Astrocyte (in vitro differentiated cells and primary cell): ENCODE data around the gene NUAK1. TPM values are rescaled to one million over a fixed set of nuclear protein-coding genes. Genes with fewer than 3 reads are reported as not detected.
A peak's percentile ranks its signal among the peaks of the same experiment; 100 is the strongest.

Source experiments
- DNase-seq: peaks from one replicate; pipeline ENCODE4 v3.0.0-alpha.2; 2010; ENCODE audit warnings: low read depth
- FAIRE-seq: peaks from 2 replicates; lab custom pipeline; 2011; peaks lifted over from hg19 to GRCh38; lab: Jason Lieb, UNC
- H2AFZ ChIP-seq: 2 replicates; pipeline ENCODE4 v1.6.0; 2012; ENCODE audit warnings: low read depth, low read length, inconsistent platforms
- H3K27ac ChIP-seq: 2 replicates; pipeline ENCODE4 v1.5.1; 2011; ENCODE audit warnings: low read depth, low read length, inconsistent platforms
- H3K27me3 ChIP-seq: 2 replicates; pipeline ENCODE4 v1.6.0; 2011; ENCODE audit warnings: low read length, inconsistent platforms; ENCODE audit not compliant: insufficient read depth
- H3K36me3 ChIP-seq: 2 replicates; pipeline ENCODE4 v1.5.1; 2011; ENCODE audit warnings: low read length, inconsistent platforms; ENCODE audit not compliant: insufficient read depth
- H3K4me1 ChIP-seq: 2 replicates; pipeline ENCODE4 v1.5.1; 2011; ENCODE audit warnings: low read length, inconsistent platforms; ENCODE audit not compliant: insufficient read depth
- H3K4me2 ChIP-seq: 2 replicates; pipeline ENCODE4 v1.6.0; 2012; ENCODE audit warnings: low read length, inconsistent platforms
- H3K4me3 ChIP-seq: 2 replicates; pipeline ENCODE4 v1.5.1; 2011; ENCODE audit warnings: low read depth, mild to moderate bottlenecking, low read length, inconsistent platforms; ENCODE audit not compliant: insufficient read depth
- H3K79me2 ChIP-seq: 2 replicates; pipeline ENCODE4 v1.6.0; 2012; ENCODE audit warnings: mild to moderate bottlenecking, low read length, inconsistent platforms; ENCODE audit not compliant: insufficient read depth
- H3K9ac ChIP-seq: 2 replicates; pipeline ENCODE4 v1.6.0; 2012; ENCODE audit warnings: mild to moderate bottlenecking, low read length, inconsistent platforms
- H3K9me3 ChIP-seq: 2 replicates; pipeline ENCODE4 v1.5.1; 2012; ENCODE audit warnings: low read depth, mild to moderate bottlenecking, low read length, inconsistent platforms; ENCODE audit not compliant: insufficient read depth
- H4K20me1 ChIP-seq: 2 replicates; pipeline ENCODE4 v1.6.0; 2012; ENCODE audit warnings: low read length, inconsistent platforms; ENCODE audit not compliant: insufficient read depth
- H3K27ac Mint-ChIP-seq: one replicate; pipeline ENCODE4 v1.8.0; 2021; ENCODE audit warnings: mild to moderate bottlenecking, mixed read lengths; ENCODE audit not compliant: unreplicated experiment
- H3K27me3 Mint-ChIP-seq: one replicate; pipeline ENCODE4 v1.8.0; 2021; ENCODE audit warnings: low read depth, mixed read lengths; ENCODE audit not compliant: unreplicated experiment
- H3K36me3 Mint-ChIP-seq: one replicate; pipeline ENCODE4 v1.8.0; 2021; ENCODE audit warnings: low read depth, mixed read lengths; ENCODE audit not compliant: unreplicated experiment
- H3K4me1 Mint-ChIP-seq: one replicate; pipeline ENCODE4 v1.8.0; 2021; ENCODE audit warnings: low read depth, mixed read lengths; ENCODE audit not compliant: unreplicated experiment
- H3K4me3 Mint-ChIP-seq: one replicate; pipeline ENCODE4 v1.8.0; 2021; ENCODE audit warnings: mild to moderate bottlenecking, moderate library complexity, mixed read lengths; ENCODE audit not compliant: unreplicated experiment
- H3K9me3 Mint-ChIP-seq: one replicate; pipeline ENCODE4 v1.8.0; 2021; ENCODE audit warnings: mild to moderate bottlenecking, mixed read lengths; ENCODE audit not compliant: unreplicated experiment
- CTCF ChIP-seq: IDR thresholded peaks from 2 replicates; pipeline ENCODE4 v1.5.1; 2011; ENCODE audit warnings: low read depth, mild to moderate bottlenecking, inconsistent platforms, low read length, moderate library complexity; ENCODE audit not compliant: insufficient read depth
- EZH2 ChIP-seq: IDR thresholded peaks from 2 replicates; pipeline ENCODE4 v1.6.1; 2012; ENCODE audit warnings: mild to moderate bottlenecking, low read length, inconsistent platforms; ENCODE audit not compliant: insufficient read depth
- total RNA-seq: library from RNA; stranded (reverse); gene quantifications from 2 replicates; pipeline ENCODE4 v1.2.1, GENCODE V29; 2021

The NUAK1 gene
- total RNA-seq, 1 donor from 2014 or later = 94.0 TPM

- TF ChIP-seq CTCF = no peak
- TF ChIP-seq EZH2 = no peak
Measured at GRCh38 chr12:106176560-106176959, 37.8 kb upstream of the NUAK1 start.

GRCh38 chr12:106174876-106175275 lies 36.1 kb upstream of the NUAK1 start:
- Mint-ChIP-seq H3K4me3 (no peak overlapping the region), H3K27me3 (peaks cover 6% of the 10 kb centered on the region), H3K9me3 (no peaks in the 10 kb centered on the region), H3K4me1 (peaks cover 9% of the 10 kb centered on the region), H3K27ac (no peak overlapping the region), H3K36me3 (no peaks in the 10 kb centered on the region)
- Histone ChIP-seq H2AFZ (no peak overlapping the region), H3K4me3 (no peak overlapping the region), H3K79me2 (no peaks in the 10 kb centered on the region), H3K27ac (no peak overlapping the region), H3K9me3 (no peaks in the 10 kb centered on the region), H3K27me3 (peaks cover 5% of the 10 kb centered on the region), H4K20me1 (no peaks in the 10 kb centered on the region), H3K4me2 (no peak overlapping the region), H3K36me3 (no peaks in the 10 kb centered on the region), H3K4me1 (peaks cover 2% of the 10 kb centered on the region), H3K9ac (no peak overlapping the region)
- no peak for TF ChIP-seq CTCF
- TF ChIP-seq EZH2 = no peak
- DNase-seq (peak; percentile 30), FAIRE-seq (no peak)

More at GRCh38 chr12:106176560-106176959, 37.8 kb upstream of the NUAK1 start:
- Histone ChIP-seq H3K27me3 (no peaks in the 10 kb centered on the region), H3K4me2 (no peak overlapping the region), H3K79me2 (no peaks in the 10 kb centered on the region), H3K4me1 (no peaks in the 10 kb centered on the region), H3K36me3 (no peaks in the 10 kb centered on the region), H4K20me1 (no peaks in the 10 kb centered on the region), H2AFZ (no peak overlapping the region), H3K4me3 (no peak overlapping the region), H3K9ac (no peak overlapping the region), H3K9me3 (no peaks in the 10 kb centered on the region), H3K27ac (no peak overlapping the region)
- peaks cover 8% of the 10 kb centered on the region for H3K4me1 Mint-ChIP-seq
- DNase-seq (no peak), FAIRE-seq (no peak)
- H3K4me3 Mint-ChIP-seq = no peak overlapping the region
- H3K36me3 Mint-ChIP-seq = no peaks in the 10 kb centered on the region
- H3K9me3 Mint-ChIP-seq = no peaks in the 10 kb centered on the region
- H3K27me3 Mint-ChIP-seq = peaks cover 4% of the 10 kb centered on the region
- H3K27ac Mint-ChIP-seq = no peak overlapping the region

GRCh38 chr12:106173442-106173841 lies 34.7 kb upstream of the NUAK1 start:
- Mint-ChIP-seq H3K27ac (no peak overlapping the region), H3K4me3 (no peak overlapping the region), H3K36me3 (no peaks in the 10 kb centered on the region), H3K27me3 (peaks cover 6% of the 10 kb centered on the region), H3K4me1 (peaks cover 6% of the 10 kb centered on the region), H3K9me3 (peaks cover 2% of the 10 kb centered on the region)
- H2AFZ ChIP-seq = no peak overlapping the region
- H3K9me3 ChIP-seq = no peaks in the 10 kb centered on the region
- FAIRE-seq = peak; percentile 39
- no peak for DNase-seq
- H3K36me3 ChIP-seq = no peaks in the 10 kb centered on the region
- H4K20me1 ChIP-seq = no peaks in the 10 kb centered on the region
- no peak overlapping the region for H3K27ac ChIP-seq
- H3K27me3 ChIP-seq = peaks cover 5% of the 10 kb centered on the region
- H3K9ac ChIP-seq = no peak overlapping the region
- H3K4me2 ChIP-seq = no peak overlapping the region
- TF ChIP-seq CTCF (no peak), EZH2 (no peak)
- H3K4me3 ChIP-seq = no peak overlapping the region
- peaks cover 2% of the 10 kb centered on the region for H3K4me1 ChIP-seq
- no peaks in the 10 kb centered on the region for H3K79me2 ChIP-seq
